ENCODE results near the gene SLC7A9. TPM values are rescaled to one million over a fixed set of nuclear protein-coding genes. Genes with fewer than 3 reads are reported as not detected.

The SLC7A9 gene
- total RNA-seq, 1 donor from 2014 or later = 0.33 TPM

GRCh38 chr19:32812036-32812435, 57.5 kb downstream of the SLC7A9 start:
- Mint-ChIP-seq H3K4me3 (no peak overlapping the region), H3K36me3 (ENCODE audit: low read depth) (no peaks in the 10 kb centered on the region), H3K9me3 (no peaks in the 10 kb centered on the region), H3K4me1 (no peaks in the 10 kb centered on the region), H3K27ac (no peak overlapping the region), H3K27me3 (peaks cover 9% of the 10 kb centered on the region)
- ChIA-PET POLR2A (no interaction called here), CTCF (no interaction called here)
- intact Hi-C loops (cut with micrococcal nuclease) = no loop called here
- ATAC-seq (ENCODE audit: low read depth) (no peak), DNase-seq (no peak)
- TF ChIP-seq, protein P1, sequence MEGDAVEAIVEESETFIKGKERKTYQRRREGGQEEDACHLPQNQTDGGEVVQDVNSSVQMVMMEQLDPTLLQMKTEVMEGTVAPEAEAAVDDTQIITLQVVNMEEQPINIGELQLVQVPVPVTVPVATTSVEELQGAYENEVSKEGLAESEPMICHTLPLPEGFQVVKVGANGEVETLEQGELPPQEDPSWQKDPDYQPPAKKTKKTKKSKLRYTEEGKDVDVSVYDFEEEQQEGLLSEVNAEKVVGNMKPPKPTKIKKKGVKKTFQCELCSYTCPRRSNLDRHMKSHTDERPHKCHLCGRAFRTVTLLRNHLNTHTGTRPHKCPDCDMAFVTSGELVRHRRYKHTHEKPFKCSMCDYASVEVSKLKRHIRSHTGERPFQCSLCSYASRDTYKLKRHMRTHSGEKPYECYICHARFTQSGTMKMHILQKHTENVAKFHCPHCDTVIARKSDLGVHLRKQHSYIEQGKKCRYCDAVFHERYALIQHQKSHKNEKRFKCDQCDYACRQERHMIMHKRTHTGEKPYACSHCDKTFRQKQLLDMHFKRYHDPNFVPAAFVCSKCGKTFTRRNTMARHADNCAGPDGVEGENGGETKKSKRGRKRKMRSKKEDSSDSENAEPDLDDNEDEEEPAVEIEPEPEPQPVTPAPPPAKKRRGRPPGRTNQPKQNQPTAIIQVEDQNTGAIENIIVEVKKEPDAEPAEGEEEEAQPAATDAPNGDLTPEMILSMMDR (IDR thresholded peaks at IDR 0.05) = no peak

- no peaks in the 10 kb centered on the region for H3K36me3 Mint-ChIP-seq (ENCODE audit: low read depth)
- no peaks in the 10 kb centered on the region for H3K9me3 Mint-ChIP-seq
- TF ChIP-seq, protein P1 (IDR thresholded peaks at IDR 0.05) = no peak
- DNase-seq (no peak), ATAC-seq (ENCODE audit: low read depth) (no peak)
- H3K4me3 Mint-ChIP-seq = no peak overlapping the region
- no peaks in the 10 kb centered on the region for H3K4me1 Mint-ChIP-seq
- CTCF ChIA-PET = no interaction called here
- intact Hi-C loops (cut with micrococcal nuclease) = no loop called here
- no peak overlapping the region for H3K27ac Mint-ChIP-seq
- peaks cover 9% of the 10 kb centered on the region for H3K27me3 Mint-ChIP-seq
- POLR2A ChIA-PET = no interaction called here
Measured at GRCh38 chr19:32811151-32811550, 58.4 kb downstream of the SLC7A9 start.

DNA sequence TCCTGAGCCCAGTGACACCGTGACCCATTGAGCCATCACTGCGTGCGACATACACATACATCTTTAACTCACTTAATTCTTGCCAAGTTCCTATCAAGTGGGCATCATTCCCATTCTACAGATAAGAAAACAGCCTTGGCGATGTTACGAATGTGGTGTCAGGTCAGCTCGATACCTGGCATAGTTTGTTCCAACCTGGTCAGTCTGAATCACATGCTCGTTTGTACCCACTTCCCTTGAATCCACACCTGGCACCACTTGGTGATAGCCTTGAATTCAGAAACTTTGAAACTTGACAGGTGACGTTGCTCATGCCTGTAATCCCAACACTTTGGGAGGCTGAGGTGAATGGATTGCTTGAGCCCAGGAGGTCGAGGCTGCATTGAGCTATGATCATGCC, 59.1 kb downstream of the SLC7A9 start:
- H3K9me3 Mint-ChIP-seq = no peaks in the 10 kb centered on the region
- ATAC-seq (ENCODE audit: low read depth) = no peak
- no peaks in the 10 kb centered on the region for H3K36me3 Mint-ChIP-seq (ENCODE audit: low read depth)
- TF ChIP-seq, protein P1 (IDR thresholded peaks at IDR 0.05) = no peak
- DNase-seq = no peak
- H3K4me1 Mint-ChIP-seq = no peaks in the 10 kb centered on the region
- ChIA-PET CTCF (no interaction called here), POLR2A (no interaction called here)
- no peak overlapping the region for H3K4me3 Mint-ChIP-seq
- intact Hi-C loops (cut with micrococcal nuclease) = no loop called here
- H3K27ac Mint-ChIP-seq = no peak overlapping the region
- H3K27me3 Mint-ChIP-seq = peaks cover 9% of the 10 kb centered on the region

DNA sequence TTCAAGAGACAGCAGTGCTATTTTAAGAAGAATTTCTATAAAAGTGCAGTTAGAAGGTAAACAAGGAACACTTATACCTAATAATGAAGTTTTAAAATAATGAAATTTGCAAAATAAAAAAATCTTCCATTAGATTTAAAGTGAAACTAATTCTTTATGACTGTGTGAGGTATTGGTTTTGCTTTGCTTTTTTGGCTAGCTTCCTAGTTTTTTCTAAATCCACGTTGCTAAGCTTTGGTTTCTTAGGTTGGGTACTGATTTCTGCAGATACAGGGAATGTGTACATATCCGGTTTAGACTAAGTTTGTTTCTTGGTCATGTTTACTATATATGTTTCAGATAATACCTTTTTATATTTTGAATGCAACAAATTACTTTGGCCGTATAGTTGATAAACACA, 59.8 kb downstream of the SLC7A9 start:
- no peak overlapping the region for H3K27ac Mint-ChIP-seq
- CTCF ChIA-PET = no interaction called here
- DNase-seq = no peak
- no peak overlapping the region for H3K4me3 Mint-ChIP-seq
- no peaks in the 10 kb centered on the region for H3K4me1 Mint-ChIP-seq
- intact Hi-C loops (cut with micrococcal nuclease) = no loop called here
- ATAC-seq (ENCODE audit: low read depth) = no peak
- H3K9me3 Mint-ChIP-seq = no peaks in the 10 kb centered on the region
- TF ChIP-seq, protein P1 (IDR thresholded peaks at IDR 0.05) = no peak
- H3K36me3 Mint-ChIP-seq (ENCODE audit: low read depth) = no peaks in the 10 kb centered on the region
- H3K27me3 Mint-ChIP-seq = peaks cover 9% of the 10 kb centered on the region
- POLR2A ChIA-PET = no interaction called here

DNA sequence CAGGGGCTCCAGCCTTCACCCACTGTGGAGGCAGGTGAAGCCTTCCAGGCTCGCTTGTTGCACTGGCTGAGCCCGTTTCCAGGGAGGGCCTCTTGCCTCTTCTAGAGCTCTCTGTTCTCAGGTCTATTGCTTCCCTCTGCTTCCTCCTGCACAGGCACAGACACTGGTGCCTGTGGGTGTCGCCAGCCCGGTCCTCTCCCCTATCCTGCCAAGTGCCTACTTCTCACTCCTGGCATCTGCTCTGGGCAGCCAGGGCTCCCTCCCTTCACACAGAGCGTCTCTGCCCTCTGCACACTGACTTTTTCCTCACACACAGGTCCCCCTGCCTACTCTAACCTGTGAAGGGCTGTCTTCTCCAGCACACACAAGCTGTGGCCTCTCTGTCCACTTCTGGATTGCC, 60.3 kb downstream of the SLC7A9 start:
- ChIA-PET CTCF (no interaction called here), POLR2A (no interaction called here)
- Mint-ChIP-seq H3K27ac (no peak overlapping the region), H3K4me3 (no peak overlapping the region), H3K36me3 (ENCODE audit: low read depth) (no peaks in the 10 kb centered on the region), H3K4me1 (no peaks in the 10 kb centered on the region), H3K27me3 (peaks cover 9% of the 10 kb centered on the region), H3K9me3 (no peaks in the 10 kb centered on the region)
- no peak for DNase-seq
- ATAC-seq (ENCODE audit: low read depth) = no peak
- TF ChIP-seq, protein P1 (IDR thresholded peaks at IDR 0.05) = no peak
- intact Hi-C loops (cut with micrococcal nuclease) = no loop called here

Measured in activated B cell treated with CpG ODN at 0.5 μM for 24 hours (primary cell).